ENCODE measurements around the gene ZNF763. TPM values are rescaled to one million over a fixed set of nuclear protein-coding genes. Genes with fewer than 3 reads are reported as not detected.
"Not testable (repeated sequence)": the region's sequence is repeated elsewhere in the genome, so short reads cannot be mapped to it uniquely, and the experiment has no call there.

Gene ZNF763
- 10 to 100 TPM in 1 of 4 donors, 1 to 10 TPM in 3; 7.4 to 12.5 (median 8.3) TPM for polyA plus RNA-seq (ENCODE audit: insufficient read length in 4 of 4)

GRCh38 chr19:11964858-11965645, at the start of gene ZNF763:
Gene ZNF763 (plus strand): TSS chr19:11965040. CDS start chr19:11965209, 169 bp downstream.
- peak in 3 of 4 donors; percentile 83 to 91 (median 87) for DNase-seq (ENCODE audit: low read depth in 4 of 4, low spot score in 2 of 4)

DNA sequence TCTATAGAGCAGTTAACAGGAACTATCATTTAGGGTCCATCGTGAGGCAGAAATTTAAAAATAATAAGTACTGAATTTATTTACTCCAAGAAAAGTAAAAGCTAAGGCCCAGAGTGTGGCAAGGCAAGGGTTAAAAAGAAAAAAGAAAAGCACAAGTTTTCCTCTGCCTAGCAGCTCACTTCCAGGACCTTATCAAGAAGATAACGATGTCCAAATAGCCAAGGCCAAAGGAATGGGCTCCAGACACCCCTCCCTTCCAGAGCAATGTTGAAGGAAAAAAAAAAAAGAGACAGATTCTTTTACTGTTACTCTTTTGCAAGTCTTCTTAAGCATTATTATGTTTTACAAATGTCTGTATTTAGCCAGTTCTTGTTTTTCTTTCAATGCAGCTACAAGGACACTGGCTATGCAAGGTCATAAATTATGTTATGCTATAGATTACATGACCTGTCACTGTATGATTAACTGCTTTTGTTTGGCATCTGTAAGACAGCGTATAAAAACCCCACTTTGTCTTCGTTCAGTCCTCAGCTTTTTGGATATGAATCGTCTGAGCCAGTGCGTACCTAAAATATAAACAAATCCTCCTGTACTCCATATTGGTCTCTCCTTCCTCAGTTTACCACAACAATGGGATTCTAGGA, 42.9 kb upstream of the ZNF763 start:
- no peak for DNase-seq (ENCODE audit: low read depth in 4 of 4, low spot score in 2 of 4)

GRCh38 chr19:11924886-11925650, 39.8 kb upstream of the ZNF763 start, which contains the start of gene ZNF700:
Gene ZNF700 (plus strand): TSS chr19:11925107. CDS start chr19:11925211, 104 bp downstream.
- DNase-seq (ENCODE audit: low read depth in 4 of 4, low spot score in 2 of 4): peak; percentile 90 to 96 (median 90)

DNA sequence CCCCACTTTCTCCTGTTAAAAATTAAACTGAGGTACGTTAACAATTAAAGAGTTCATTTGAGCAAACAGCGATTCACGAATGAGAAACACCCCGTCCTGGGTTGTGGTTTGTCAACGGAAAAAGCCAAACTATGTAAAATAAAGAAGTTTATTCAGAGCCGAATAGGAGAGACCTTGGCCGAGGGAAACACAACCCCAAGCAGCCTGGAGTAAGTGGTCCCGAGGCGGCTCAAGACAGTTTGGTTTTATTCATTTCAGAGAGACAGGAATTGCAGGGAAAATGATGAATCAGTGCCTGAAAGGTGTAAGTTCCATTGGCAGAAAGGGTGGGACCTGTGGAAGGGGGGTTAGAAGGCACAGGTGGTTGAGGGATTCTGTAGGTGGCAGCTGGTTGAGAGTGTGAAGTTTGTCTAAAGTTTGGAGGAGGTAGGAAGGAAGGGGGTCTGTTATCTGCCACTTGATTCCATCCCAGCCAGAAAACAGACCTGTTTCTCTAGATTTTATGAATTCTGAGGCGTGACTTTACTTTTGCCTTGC, 39.1 kb upstream of the ZNF763 start:
- not testable (repeated sequence) for DNase-seq (ENCODE audit: low read depth in 4 of 4, low spot score in 2 of 4)

GRCh38 chr19:11927227-11927626, 37.6 kb upstream of the ZNF763 start:
- no peak for DNase-seq (ENCODE audit: low read depth in 4 of 4, low spot score in 2 of 4)

DNA sequence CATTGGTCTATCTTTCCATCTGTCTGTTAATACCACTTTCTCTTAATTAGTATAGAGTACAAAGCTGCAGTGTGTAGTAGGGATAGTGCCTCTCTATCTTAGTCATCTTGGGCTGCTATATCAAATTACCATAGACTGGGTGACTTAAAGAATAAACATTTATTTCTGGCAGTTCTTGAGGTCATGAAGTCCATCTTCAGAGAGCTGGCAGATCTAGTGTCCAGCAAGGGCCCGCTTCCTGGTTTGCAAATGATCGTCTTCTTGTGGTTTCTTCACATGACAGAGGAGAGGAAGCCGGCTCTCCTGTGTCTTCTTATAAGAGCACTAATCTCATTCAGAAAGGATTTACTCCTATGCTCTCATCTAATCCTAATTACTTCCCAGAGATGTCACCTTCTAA, 33.8 kb upstream of the ZNF763 start:
- no peak for DNase-seq (ENCODE audit: low read depth in 4 of 4, low spot score in 2 of 4)

- DNase-seq (ENCODE audit: low read depth in 4 of 4, low spot score in 2 of 4): no peak
These were observed 33.3 kb upstream of the ZNF763 start for GRCh38 chr19:11931513-11931912.

DNA sequence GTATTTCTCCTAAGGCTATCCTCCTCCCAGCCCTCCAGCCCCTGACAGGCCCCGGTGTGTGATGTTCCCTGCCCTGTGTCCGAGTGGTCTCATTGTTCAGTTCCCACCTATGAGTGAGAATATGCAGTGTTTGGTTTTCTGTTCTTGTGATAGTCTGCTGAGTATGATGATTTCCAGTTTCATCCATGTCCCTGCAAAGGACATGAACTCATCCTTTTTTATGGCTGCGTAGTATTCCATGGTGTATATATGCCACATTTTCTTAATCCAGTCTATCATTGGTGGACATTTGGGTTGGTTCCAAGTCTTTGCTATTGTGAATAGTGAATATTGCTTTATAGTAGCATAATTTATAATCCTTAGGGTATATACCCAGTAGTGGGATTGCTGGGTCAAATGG, 29.0 kb upstream of the ZNF763 start:
- not testable (repeated sequence) for DNase-seq (ENCODE audit: low read depth in 4 of 4, low spot score in 2 of 4)

GRCh38 chr19:11938383-11938782, 26.5 kb upstream of the ZNF763 start:
- not testable (repeated sequence) for DNase-seq (ENCODE audit: low read depth in 4 of 4, low spot score in 2 of 4)

DNA sequence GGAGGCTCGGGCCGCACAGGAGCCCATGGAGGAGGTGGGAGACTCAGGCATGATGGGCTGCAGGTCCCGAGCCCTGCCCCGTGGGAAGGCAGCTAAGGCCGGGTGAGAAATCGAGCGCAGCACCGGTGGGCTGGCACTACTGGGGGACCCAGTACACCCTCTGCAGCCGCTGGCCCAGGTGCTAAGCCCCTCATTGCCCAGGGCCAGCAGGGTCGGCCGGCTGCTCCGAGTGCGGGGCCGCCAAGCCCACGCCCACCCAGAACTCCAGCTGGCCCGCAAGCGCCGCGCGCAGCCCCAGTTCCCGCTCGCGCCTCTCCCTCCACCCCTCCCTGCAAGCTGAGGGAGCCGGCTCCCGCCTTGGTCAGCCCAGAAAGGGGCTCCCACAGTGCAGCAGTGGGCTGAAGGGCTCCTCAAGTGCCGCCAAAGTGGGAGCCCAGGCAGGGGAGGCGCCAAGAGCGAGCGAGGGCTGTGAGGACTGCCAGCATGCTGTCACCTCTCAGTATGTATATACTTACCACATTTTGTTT, 23.4 kb upstream of the ZNF763 start:
- not testable (repeated sequence) for DNase-seq (ENCODE audit: low read depth in 4 of 4, low spot score in 2 of 4)

DNA sequence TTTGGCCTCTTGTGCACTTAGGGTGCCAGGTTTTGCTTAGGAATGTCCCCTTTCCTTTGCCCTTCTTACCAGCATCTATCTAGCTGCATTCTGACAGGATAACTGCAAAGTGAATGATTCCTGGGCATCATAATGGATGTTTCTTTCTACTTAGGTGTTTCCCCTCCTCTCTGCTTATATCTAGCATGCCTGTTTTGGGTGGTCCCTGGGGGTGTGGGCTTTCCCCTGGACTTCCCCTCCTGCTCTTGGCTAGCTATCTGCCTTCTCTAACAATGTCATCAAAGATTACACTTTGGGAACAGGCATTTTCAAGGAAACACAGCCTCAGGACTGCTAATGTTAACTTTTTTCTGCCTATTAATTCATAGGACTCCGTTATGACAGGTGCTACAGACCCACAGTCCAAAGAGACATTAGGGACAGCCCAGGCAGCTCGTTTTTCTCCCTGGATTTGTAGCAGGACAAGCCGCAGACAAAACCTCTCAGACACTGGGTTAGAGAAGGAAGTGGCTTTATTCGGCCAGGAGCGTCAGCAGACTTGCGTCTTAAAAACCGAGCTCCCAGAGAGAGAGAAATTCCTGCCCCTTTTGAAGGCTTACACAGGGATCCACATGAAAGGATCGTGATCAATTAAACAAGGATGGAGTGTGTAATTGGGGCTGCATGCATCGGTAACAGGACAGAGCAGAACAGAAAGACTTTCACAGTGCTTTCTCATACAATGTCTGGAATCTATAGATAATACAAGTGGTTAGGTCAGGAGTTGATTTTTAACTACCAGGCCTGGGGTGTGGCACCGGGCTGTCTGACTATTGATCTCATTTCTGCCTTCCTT, 22.6 kb upstream of the ZNF763 start:
- DNase-seq (ENCODE audit: low read depth in 4 of 4, low spot score in 2 of 4): no peak

GRCh38 chr19:11942843-11943108, 22.1 kb upstream of the ZNF763 start:
- DNase-seq (ENCODE audit: low read depth in 4 of 4, low spot score in 2 of 4): no peak

- no peak for DNase-seq (ENCODE audit: low read depth in 4 of 4, low spot score in 2 of 4)
These were observed 20.2 kb upstream of the ZNF763 start for GRCh38 chr19:11944656-11945055.

DNA sequence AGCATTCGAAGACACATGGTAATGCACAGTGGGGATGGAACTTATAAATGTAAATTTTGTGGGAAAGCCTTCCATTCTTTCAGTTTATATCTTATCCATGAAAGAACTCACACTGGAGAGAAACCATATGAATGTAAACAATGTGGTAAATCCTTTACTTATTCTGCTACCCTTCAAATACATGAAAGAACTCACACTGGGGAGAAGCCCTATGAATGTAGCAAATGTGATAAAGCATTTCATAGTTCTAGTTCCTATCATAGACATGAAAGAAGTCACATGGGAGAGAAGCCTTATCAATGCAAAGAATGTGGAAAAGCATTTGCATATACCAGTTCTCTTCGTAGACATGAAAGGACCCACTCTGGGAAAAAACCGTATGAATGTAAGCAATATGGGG, 16.2 kb upstream of the ZNF763 start:
- no peak for DNase-seq (ENCODE audit: low read depth in 4 of 4, low spot score in 2 of 4)

- no peak for DNase-seq (ENCODE audit: low read depth in 4 of 4, low spot score in 2 of 4)
These were observed 15.6 kb upstream of the ZNF763 start for GRCh38 chr19:11949201-11949600.

DNA sequence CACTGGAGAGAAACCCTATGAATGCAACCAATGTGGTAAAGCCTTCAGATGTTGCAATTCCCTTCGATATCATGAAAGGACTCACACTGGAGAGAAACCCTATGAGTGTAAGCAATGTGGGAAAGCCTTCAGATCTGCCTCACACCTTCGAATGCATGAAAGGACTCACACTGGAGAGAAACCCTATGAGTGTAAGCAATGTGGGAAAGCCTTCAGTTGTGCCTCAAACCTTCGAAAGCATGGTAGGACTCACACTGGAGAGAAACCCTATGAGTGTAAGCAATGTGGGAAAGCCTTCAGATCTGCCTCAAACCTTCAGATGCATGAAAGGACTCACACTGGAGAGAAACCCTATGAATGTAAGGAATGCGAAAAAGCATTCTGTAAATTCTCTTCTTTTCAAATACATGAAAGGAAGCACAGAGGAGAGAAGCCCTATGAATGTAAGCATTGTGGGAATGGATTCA, 15.2 kb upstream of the ZNF763 start:
- not testable (repeated sequence) for DNase-seq (ENCODE audit: low read depth in 4 of 4, low spot score in 2 of 4)

DNA sequence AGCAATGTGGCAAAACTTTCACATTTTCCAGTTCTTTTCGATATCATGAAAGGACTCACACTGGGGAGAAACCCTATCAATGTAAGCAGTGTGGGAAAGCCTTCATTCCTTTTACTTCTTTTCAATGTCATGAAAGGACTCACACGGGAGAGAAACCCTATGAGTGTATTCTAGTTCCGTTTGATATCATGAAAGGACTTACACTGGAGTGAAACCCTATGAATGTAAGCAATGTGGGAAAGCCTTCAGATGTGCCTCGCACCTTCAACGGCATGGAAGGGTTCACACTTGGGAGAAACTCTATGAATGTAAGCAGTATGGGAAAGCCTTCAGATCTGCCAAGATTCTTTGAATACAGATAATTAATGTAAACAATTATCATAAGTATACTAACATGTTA, 14.5 kb upstream of the ZNF763 start:
- DNase-seq (ENCODE audit: low read depth in 4 of 4, low spot score in 2 of 4): no peak

DNA sequence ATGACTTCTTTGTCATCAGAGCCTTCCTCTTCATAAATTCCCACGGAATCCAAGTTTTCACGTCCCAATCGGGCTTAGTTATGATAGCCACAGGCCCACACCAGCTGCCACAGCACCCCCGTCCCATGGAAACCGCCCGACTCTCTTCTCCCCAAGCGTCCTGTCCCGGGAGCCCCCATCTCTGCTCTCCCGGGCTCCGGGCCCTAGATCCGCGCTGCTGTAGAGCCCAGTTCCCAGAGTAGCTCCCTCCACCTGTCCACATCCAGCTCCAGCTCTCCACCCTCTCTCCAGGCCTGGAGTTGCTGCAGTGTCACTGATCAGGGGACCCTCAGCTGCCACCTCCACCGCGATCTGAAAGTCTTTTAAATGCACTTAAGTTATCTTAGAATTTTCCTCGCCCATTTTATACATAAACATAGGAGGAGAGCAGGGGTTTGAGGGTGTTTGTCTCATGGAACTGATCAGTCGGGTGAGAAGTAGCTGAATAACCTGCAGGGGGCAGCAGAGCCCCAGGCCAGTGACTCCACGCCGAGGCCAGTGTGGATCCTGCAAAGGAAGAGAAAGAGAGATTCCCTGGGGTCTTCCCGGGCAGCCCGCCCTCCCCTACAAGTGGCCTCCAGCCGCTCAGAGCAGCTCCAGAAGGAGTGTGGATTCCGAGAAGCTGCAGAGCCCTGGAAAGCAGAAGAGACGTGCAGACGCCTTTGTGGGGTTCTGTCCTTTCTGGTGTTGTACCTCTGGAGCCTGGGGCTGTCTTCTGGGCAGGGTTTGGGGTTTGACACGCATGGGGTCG, 1.1 kb upstream of the ZNF763 start:
- peak in 2 of 4 donors; percentile 58 to 73 for DNase-seq (ENCODE audit: low read depth in 4 of 4, low spot score in 2 of 4)

DNA sequence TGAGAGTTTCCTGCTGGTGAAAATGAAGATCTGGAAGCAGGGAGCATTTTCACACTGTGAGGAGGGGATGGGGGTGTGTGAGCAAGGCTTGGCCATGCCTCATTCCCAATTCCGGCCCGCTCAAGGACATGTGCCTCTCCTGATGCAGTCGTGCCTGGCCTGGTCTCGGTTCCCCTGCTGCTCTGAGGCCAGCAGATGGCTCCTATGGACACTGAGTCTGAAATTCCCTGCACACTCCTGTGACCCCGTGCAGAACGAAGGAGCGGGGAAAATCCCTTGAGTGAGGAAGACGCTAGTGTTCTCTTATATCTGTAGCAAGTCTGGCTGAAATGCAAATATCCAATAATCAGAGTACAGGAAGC, 363 bp upstream of the ZNF763 start:
- no peak for DNase-seq (ENCODE audit: low read depth in 4 of 4, low spot score in 2 of 4)
